GM23338 (cell line): ENCODE data around the gene CDK5. TPM values are rescaled to one million over a fixed set of nuclear protein-coding genes. Genes with fewer than 3 reads are reported as not detected.
A peak's percentile ranks its signal among the peaks of the same experiment; 100 is the strongest.

Experiments
- ATAC-seq: fragments of 200-7000 bp; cut with Tn5 transposase; 3 replicates; pipeline ENCODE4 v1.9.1; 2020
- DNase-seq: peaks from one replicate; pipeline ENCODE4 v3.0.0-alpha.2; 2015; ENCODE audit warnings: low spot score
- H2AFZ ChIP-seq: fragments of 200-600 bp; sonication (generic); 2 replicates; pipeline ENCODE4 v1.8.0; 2016; ENCODE audit warnings: antibody characterized with exemption, mild to moderate bottlenecking, moderate library complexity
- H3F3A ChIP-seq: fragments of 200-600 bp; sonication (generic); replicated peaks from 2 replicates; pipeline ENCODE4 v1.8.0; 2017; ENCODE audit warnings: antibody characterized with exemption, mixed run types, low read depth
- H3K27ac ChIP-seq: fragments of 200-600 bp; sonication (generic); 2 replicates; pipeline ENCODE4 v1.6.1; 2016; ENCODE audit warnings: low read depth
- H3K27me3 ChIP-seq: fragments of 200-600 bp; sonication (generic); 2 replicates; pipeline ENCODE4 v1.8.0; 2016; ENCODE audit warnings: mild to moderate bottlenecking, mixed run types, moderate library complexity; ENCODE audit not compliant: insufficient read depth
- H3K36me3 ChIP-seq: fragments of 200-600 bp; sonication (generic); 2 replicates; pipeline ENCODE4 v1.8.0; 2016; ENCODE audit warnings: mild to moderate bottlenecking; ENCODE audit not compliant: insufficient read depth
- H3K4me1 ChIP-seq: fragments of 200-600 bp; sonication (generic); 2 replicates; pipeline ENCODE4 v1.8.0; 2016; ENCODE audit warnings: mild to moderate bottlenecking, moderate library complexity; ENCODE audit not compliant: insufficient read depth
- H3K4me2 ChIP-seq: fragments of 200-600 bp; sonication (generic); 2 replicates; pipeline ENCODE4 v1.7.1; 2017; ENCODE audit warnings: mixed run types
- H3K4me3 ChIP-seq: fragments of 200-600 bp; sonication (generic); 2 replicates; pipeline ENCODE4 v1.6.1; 2016; ENCODE audit warnings: mixed run types
- H3K79me2 ChIP-seq: fragments of 200-600 bp; sonication (generic); replicated peaks from 2 replicates; pipeline ENCODE4 v1.8.0; 2017; ENCODE audit warnings: mild to moderate bottlenecking; ENCODE audit not compliant: insufficient read depth
- H3K9me2 ChIP-seq: fragments of 200-600 bp; sonication (generic); 2 replicates; pipeline ENCODE4 v1.8.0; 2017; ENCODE audit not compliant: insufficient read depth
- H4K20me1 ChIP-seq: fragments of 200-600 bp; sonication (generic); replicated peaks from 2 replicates; pipeline ENCODE4 v1.8.0; 2017; ENCODE audit warnings: mild to moderate bottlenecking; ENCODE audit not compliant: insufficient read depth
- H3K27ac Mint-ChIP-seq: 2 replicates; pipeline ENCODE4 v1.8.0; 2020; ENCODE audit warnings: inconsistent platforms, mild to moderate bottlenecking, moderate library complexity, mixed read lengths
- H3K27me3 Mint-ChIP-seq: 3 replicates; pipeline ENCODE4 v1.8.0; 2022; ENCODE audit warnings: low read depth, mild to moderate bottlenecking, moderate library complexity, mixed read lengths, inconsistent platforms; ENCODE audit not compliant: insufficient read depth, poor library complexity
- H3K36me3 Mint-ChIP-seq: 3 replicates; pipeline ENCODE4 v1.8.0; 2021; ENCODE audit warnings: low read depth, mild to moderate bottlenecking, inconsistent platforms, moderate library complexity, mixed read lengths
- H3K4me1 Mint-ChIP-seq: 3 replicates; pipeline ENCODE4 v1.8.0; 2020; ENCODE audit warnings: mild to moderate bottlenecking, inconsistent platforms, mixed read lengths
- H3K4me3 Mint-ChIP-seq: 3 replicates; pipeline ENCODE4 v1.8.0; 2021; ENCODE audit warnings: moderate library complexity, mild to moderate bottlenecking, inconsistent platforms, mixed read lengths
- H3K9me3 Mint-ChIP-seq: 3 replicates; pipeline ENCODE4 v1.8.0; 2020; ENCODE audit warnings: moderate library complexity, mild to moderate bottlenecking, inconsistent platforms, mixed read lengths
- CREB1 ChIP-seq: fragments of 250-450 bp; sonication (Bioruptor Pico); IDR thresholded peaks from 2 replicates; pipeline ENCODE4 v1.5.0; 2020; ENCODE audit warnings: low read depth, mild to moderate bottlenecking, moderate library complexity
- ETS1 ChIP-seq: IDR thresholded peaks from 2 replicates; pipeline ENCODE4 v1.6.1; 2016; ENCODE audit warnings: antibody characterized with exemption
- EZH2 ChIP-seq: fragments of 200-600 bp; sonication (generic); IDR thresholded peaks from one replicate; pipeline ENCODE4 v1.8.0; 2017; ENCODE audit warnings: antibody characterized with exemption, mild to moderate bottlenecking, low read depth; ENCODE audit not compliant: unreplicated experiment
- NANOG ChIP-seq: IDR thresholded peaks from 2 replicates; pipeline ENCODE4 v1.6.1; 2016; ENCODE audit warnings: antibody characterized with exemption, borderline replicate concordance
- POLR2AphosphoS5 ChIP-seq: IDR thresholded peaks from 2 replicates; pipeline ENCODE4 v1.6.1; 2016; ENCODE audit warnings: antibody characterized with exemption, low read depth
- ZNF114 ChIP-seq: fragments of 250-450 bp; sonication (Bioruptor Pico); IDR thresholded peaks from 2 replicates; pipeline ENCODE4 v1.5.0; 2020; ENCODE audit warnings: mild to moderate bottlenecking, moderate library complexity
- polyA plus RNA-seq: library from polyadenylated mRNA; unstranded; fragments of >200 nt; fragmentation: Nextera tagmentation; extraction: Ambion mirVana; gene quantifications from 2 replicates; pipeline ENCODE4 v1.2.1, GENCODE V29; 2016
- total RNA-seq: library from RNA; depleted of rRNA; stranded (reverse); fragments of >200 nt; shearing (Covaris generic); gene quantifications from 2 replicates; pipeline ENCODE4 v1.2.3, GENCODE V29; 2014
- TF ChIP-seq, protein P1 (sequence below): fragments of 250-450 bp; sonication (Bioruptor Pico); IDR thresholded peaks from 2 replicates; pipeline ENCODE4 v1.5.0; 2020; ENCODE audit warnings: mild to moderate bottlenecking, moderate library complexity

The CDK5 gene
- total and polyA plus RNA-seq, 2 experiments from 2014 or later, result 19.8 to 27.1 TPM

DNA sequence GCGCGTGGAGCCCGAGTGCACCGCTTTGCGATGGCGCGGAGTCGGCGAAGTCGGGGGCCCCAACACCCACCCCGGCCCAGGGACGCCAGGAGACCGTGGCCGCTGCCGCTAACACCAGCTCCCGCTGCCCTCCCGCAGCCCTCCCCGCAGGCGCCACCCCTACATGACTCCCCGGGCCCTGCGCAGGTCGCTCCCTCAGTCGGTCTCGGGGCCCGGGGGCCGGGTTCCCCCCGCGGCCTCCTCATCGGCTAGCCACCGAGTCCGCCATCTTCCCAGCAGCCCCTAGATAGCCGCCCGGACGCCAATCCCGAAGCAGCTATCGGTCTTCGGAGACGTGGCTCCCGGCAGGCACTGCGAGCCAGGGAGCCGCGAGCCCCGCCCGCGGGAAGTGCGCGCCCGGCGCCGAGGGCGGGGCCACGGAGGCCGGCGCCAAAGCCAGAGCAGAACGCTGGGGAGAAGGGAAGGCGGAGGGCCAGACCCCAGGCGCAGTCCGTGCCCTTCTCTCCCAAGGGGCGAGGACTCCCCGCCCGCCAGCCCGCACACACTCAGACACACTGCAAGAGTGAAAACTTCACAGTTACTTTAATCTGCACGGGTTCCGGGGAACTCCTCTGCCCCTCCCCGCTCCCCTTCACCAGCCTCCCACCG lies 22.9 kb upstream of the CDK5 start, which contains the start of gene FASTK:
Gene FASTK, minus strand, starts transcription at position 288 of the 648 bp plus-strand sequence. Its CDS starts 43 bp downstream, at position 245.
- Mint-ChIP-seq H3K36me3 (peaks cover 13% of the 10 kb centered on the region), H3K9me3 (peaks cover 2% of the 10 kb centered on the region; the same call in 1 of the 3 replicates), H3K4me1 (peaks cover 45% of the 10 kb centered on the region), H3K27me3 (peaks cover 27% of the 10 kb centered on the region), H3K4me3 (peak within 1 kb of the TSS; percentile 89), H3K27ac (peak within 1 kb of the TSS; percentile 86; the same call in 1 of the 2 replicates)
- Histone ChIP-seq H3K27ac (no peak within 1 kb of the TSS), H2AFZ (peak within 1 kb of the TSS; percentile 86; the same call in 1 of the 2 replicates), H3K27me3 (peaks cover 18% of the 10 kb centered on the region), H3K4me1 (peaks cover 39% of the 10 kb centered on the region), H3K4me2 (peak within 1 kb of the TSS; percentile 98), H4K20me1 (peaks cover 12% of the 10 kb centered on the region), H3K79me2 (peaks cover 6% of the 10 kb centered on the region; the same call in 1 of the 2 replicates), H3F3A (peaks cover 20% of the 10 kb centered on the region), H3K4me3 (peak within 1 kb of the TSS; percentile 91), H3K36me3 (no peaks in the 10 kb centered on the region), H3K9me2 (no peaks in the 10 kb centered on the region)
- peak; percentile 55 for ATAC-seq
- DNase-seq, result peak; percentile 94
- peak; percentile 66; the same call in 1 of the 2 replicates for TF ChIP-seq CREB1
- no peak for TF ChIP-seq ZNF114 (CRISPR knock-in tag)
- TF ChIP-seq POLR2AphosphoS5, result peak; percentile 79
- TF ChIP-seq ETS1, result 0 out of 2 replicates have a peak, but pooled peaks have one; percentile 16
- TF ChIP-seq EZH2, result no peak

- TF ChIP-seq, protein P1, sequence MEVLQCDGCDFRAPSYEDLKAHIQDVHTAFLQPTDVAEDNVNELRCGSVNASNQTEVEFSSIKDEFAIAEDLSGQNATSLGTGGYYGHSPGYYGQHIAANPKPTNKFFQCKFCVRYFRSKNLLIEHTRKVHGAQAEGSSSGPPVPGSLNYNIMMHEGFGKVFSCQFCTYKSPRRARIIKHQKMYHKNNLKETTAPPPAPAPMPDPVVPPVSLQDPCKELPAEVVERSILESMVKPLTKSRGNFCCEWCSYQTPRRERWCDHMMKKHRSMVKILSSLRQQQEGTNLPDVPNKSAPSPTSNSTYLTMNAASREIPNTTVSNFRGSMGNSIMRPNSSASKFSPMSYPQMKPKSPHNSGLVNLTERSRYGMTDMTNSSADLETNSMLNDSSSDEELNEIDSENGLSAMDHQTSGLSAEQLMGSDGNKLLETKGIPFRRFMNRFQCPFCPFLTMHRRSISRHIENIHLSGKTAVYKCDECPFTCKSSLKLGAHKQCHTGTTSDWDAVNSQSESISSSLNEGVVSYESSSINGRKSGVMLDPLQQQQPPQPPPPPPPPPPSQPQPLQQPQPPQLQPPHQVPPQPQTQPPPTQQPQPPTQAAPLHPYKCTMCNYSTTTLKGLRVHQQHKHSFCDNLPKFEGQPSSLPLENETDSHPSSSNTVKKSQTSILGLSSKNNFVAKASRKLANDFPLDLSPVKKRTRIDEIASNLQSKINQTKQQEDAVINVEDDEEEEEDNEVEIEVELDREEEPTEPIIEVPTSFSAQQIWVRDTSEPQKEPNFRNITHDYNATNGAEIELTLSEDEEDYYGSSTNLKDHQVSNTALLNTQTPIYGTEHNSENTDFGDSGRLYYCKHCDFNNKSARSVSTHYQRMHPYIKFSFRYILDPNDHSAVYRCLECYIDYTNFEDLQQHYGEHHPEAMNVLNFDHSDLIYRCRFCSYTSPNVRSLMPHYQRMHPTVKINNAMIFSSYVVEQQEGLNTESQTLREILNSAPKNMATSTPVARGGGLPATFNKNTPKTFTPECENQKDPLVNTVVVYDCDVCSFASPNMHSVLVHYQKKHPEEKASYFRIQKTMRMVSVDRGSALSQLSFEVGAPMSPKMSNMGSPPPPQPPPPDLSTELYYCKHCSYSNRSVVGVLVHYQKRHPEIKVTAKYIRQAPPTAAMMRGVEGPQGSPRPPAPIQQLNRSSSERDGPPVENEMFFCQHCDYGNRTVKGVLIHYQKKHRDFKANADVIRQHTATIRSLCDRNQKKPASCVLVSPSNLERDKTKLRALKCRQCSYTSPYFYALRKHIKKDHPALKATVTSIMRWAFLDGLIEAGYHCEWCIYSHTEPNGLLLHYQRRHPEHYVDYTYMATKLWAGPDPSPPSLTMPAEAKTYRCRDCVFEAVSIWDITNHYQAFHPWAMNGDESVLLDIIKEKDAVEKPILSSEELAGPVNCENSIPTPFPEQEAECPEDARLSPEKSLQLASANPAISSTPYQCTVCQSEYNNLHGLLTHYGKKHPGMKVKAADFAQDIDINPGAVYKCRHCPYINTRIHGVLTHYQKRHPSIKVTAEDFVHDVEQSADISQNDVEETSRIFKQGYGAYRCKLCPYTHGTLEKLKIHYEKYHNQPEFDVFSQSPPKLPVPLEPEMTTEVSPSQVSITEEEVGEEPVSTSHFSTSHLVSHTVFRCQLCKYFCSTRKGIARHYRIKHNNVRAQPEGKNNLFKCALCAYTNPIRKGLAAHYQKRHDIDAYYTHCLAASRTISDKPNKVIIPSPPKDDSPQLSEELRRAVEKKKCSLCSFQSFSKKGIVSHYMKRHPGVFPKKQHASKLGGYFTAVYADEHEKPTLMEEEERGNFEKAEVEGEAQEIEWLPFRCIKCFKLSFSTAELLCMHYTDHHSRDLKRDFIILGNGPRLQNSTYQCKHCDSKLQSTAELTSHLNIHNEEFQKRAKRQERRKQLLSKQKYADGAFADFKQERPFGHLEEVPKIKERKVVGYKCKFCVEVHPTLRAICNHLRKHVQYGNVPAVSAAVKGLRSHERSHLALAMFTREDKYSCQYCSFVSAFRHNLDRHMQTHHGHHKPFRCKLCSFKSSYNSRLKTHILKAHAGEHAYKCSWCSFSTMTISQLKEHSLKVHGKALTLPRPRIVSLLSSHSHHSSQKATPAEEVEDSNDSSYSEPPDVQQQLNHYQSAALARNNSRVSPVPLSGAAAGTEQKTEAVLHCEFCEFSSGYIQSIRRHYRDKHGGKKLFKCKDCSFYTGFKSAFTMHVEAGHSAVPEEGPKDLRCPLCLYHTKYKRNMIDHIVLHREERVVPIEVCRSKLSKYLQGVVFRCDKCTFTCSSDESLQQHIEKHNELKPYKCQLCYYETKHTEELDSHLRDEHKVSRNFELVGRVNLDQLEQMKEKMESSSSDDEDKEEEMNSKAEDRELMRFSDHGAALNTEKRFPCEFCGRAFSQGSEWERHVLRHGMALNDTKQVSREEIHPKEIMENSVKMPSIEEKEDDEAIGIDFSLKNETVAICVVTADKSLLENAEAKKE (CRISPR knock-in tag), result no peak
- TF ChIP-seq NANOG (no peak), ZNF114 (CRISPR knock-in tag) (no peak), ETS1 (no peak)
- Mint-ChIP-seq H3K9me3 (peaks cover 2% of the 10 kb centered on the region; the same call in 1 of the 3 replicates), H3K36me3 (peaks cover 18% of the 10 kb centered on the region), H3K27ac (peak overlapping the region; percentile 86; the same call in 1 of the 2 replicates), H3K4me1 (peaks cover 42% of the 10 kb centered on the region), H3K4me3 (peak overlapping the region; percentile 89), H3K27me3 (peaks cover 26% of the 10 kb centered on the region)
- DNase-seq, result no peak
- H3K36me3 ChIP-seq, result no peaks in the 10 kb centered on the region
- peak overlapping the region; percentile 98 for H3K4me2 ChIP-seq
- peaks cover 16% of the 10 kb centered on the region for H3K27me3 ChIP-seq
- peak overlapping the region; percentile 86; the same call in 1 of the 2 replicates for H2AFZ ChIP-seq
- H3K4me1 ChIP-seq, result peaks cover 35% of the 10 kb centered on the region
- peak; percentile 2 for ATAC-seq
- peak overlapping the region; percentile 91 for H3K4me3 ChIP-seq
- peaks cover 18% of the 10 kb centered on the region for H3F3A ChIP-seq
- H3K79me2 ChIP-seq, result peaks cover 6% of the 10 kb centered on the region; the same call in 1 of the 2 replicates
- H3K9me2 ChIP-seq, result no peaks in the 10 kb centered on the region
- peaks cover 12% of the 10 kb centered on the region for H4K20me1 ChIP-seq
- H3K27ac ChIP-seq, result no peak overlapping the region
These were observed 22.4 kb upstream of the CDK5 start for GRCh38 chr7:151080067-151080521.
